ENCODE measurements around the gene SLC26A1.

DNA sequence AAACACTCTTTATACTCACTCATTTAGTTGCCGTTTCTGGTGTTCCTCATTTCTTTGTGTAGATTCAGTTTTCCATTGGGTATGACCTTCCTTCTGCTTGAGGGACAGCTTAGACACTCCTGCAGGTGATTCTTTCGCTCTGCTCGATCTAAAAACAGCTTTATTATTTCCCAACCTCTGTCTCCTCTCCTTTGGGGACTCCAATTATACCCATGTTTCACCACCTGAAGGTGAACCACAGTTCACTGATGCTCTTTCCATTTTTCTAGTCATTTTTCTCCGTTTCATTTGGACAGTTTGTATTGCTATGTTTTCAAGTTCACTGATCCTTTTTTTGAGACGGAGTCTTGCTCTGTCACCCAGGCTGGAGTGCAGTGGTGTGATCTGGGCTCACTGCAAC is 13.7 kb upstream of the SLC26A1 start:
- TF ChIP-seq, protein P1, sequence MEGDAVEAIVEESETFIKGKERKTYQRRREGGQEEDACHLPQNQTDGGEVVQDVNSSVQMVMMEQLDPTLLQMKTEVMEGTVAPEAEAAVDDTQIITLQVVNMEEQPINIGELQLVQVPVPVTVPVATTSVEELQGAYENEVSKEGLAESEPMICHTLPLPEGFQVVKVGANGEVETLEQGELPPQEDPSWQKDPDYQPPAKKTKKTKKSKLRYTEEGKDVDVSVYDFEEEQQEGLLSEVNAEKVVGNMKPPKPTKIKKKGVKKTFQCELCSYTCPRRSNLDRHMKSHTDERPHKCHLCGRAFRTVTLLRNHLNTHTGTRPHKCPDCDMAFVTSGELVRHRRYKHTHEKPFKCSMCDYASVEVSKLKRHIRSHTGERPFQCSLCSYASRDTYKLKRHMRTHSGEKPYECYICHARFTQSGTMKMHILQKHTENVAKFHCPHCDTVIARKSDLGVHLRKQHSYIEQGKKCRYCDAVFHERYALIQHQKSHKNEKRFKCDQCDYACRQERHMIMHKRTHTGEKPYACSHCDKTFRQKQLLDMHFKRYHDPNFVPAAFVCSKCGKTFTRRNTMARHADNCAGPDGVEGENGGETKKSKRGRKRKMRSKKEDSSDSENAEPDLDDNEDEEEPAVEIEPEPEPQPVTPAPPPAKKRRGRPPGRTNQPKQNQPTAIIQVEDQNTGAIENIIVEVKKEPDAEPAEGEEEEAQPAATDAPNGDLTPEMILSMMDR (IDR thresholded peaks at IDR 0.05; ENCODE audit: low read length): no peak
- TF ChIP-seq EZH2 (IDR thresholded peaks at IDR 0.05; ENCODE audit: borderline replicate concordance, low read length): no peak
